ENCODE measurements around the gene ALOXE3. TPM values are rescaled to one million over a fixed set of nuclear protein-coding genes. Genes with fewer than 3 reads are reported as not detected.
A peak's percentile ranks its signal among the peaks of the same experiment; 100 is the strongest.

The ALOXE3 gene
- total RNA-seq, 4 donors from 2014 or later: not detected

- peak overlapping the region; percentile 69 to 97 (median 84) for H3K4me3 ChIP-seq
- peaks cover under 1 to 43% of the 10 kb centered on the region in 2 donors for H3K36me3 ChIP-seq
- peaks cover 42 to 52% of the 10 kb centered on the region in 2 donors for H3K4me1 ChIP-seq
- no peak for DNase-seq
- H3K27me3 ChIP-seq: no peaks in the 10 kb centered on the region
- TF ChIP-seq CTCF (IDR thresholded peaks at IDR 0.05 in 4 of 5, conservative IDR thresholded peaks at IDR 0.05 in 1 of 5) (no peak), POLR2A (IDR thresholded peaks at IDR 0.05) (no peak)
- H3K27ac ChIP-seq: peak overlapping the region; percentile 98 to 100 (median 100)
- no peaks in the 10 kb centered on the region for H3K9me3 ChIP-seq
- in situ Hi-C loops (cut with MboI; ENCODE audit: low sequenced_read_pairs in 4 of 4): loop anchor here in 1 of 4 donors (5.0 kb wide), 1 partner anchor 311 kb away; no protein-coding TSS in a partner anchor
- no peak for ATAC-seq
- intact Hi-C loops (cut with DNase I; ENCODE audit: low total_unique reads): loop anchor here (5.0 to 10.0 kb wide), 4 partner anchors 311 to 911 kb away; partner anchors contain the start of genes CD68, GABARAP and SLC2A4
Observed at GRCh38 chr17:8153031-8153451, 34.7 kb upstream of the ALOXE3 start.

- Histone ChIP-seq H3K36me3 (peaks cover 5 to 51% of the 10 kb centered on the region in 2 donors), H3K27ac (peak within 1 kb of the TSS; percentile 98 to 100 (median 100)), H3K27me3 (no peaks in the 10 kb centered on the region), H3K4me1 (peaks cover 46 to 47% of the 10 kb centered on the region in 2 donors), H3K9me3 (no peaks in the 10 kb centered on the region), H3K4me3 (peak within 1 kb of the TSS; percentile 69 to 97 (median 84))
- intact Hi-C loops (cut with DNase I; ENCODE audit: low total_unique reads) (loop anchor here (5.0 to 10.0 kb wide), 4 partner anchors 310 to 910 kb away; partner anchors contain the start of genes CD68, GABARAP and SLC2A4), in situ Hi-C loops (cut with MboI; ENCODE audit: low sequenced_read_pairs in 4 of 4) (loop anchor here in 1 of 4 donors (5.0 kb wide), 1 partner anchor 310 kb away; no protein-coding TSS in a partner anchor)
- TF ChIP-seq CTCF (IDR thresholded peaks at IDR 0.05 in 4 of 5, conservative IDR thresholded peaks at IDR 0.05 in 1 of 5) (no peak), POLR2A (IDR thresholded peaks at IDR 0.05) (peak; percentile 95 to 99)
- peak; percentile 98 to 99 for DNase-seq
- peak; percentile 19 to 25 for ATAC-seq
Observed at GRCh38 chr17:8152112-8152775, 33.9 kb upstream of the ALOXE3 start, which contains the start of gene PER1. PER1 (minus strand) TSS chr17:8152404; CDS start chr17:8150706, 1,698 bp downstream.

DNA sequence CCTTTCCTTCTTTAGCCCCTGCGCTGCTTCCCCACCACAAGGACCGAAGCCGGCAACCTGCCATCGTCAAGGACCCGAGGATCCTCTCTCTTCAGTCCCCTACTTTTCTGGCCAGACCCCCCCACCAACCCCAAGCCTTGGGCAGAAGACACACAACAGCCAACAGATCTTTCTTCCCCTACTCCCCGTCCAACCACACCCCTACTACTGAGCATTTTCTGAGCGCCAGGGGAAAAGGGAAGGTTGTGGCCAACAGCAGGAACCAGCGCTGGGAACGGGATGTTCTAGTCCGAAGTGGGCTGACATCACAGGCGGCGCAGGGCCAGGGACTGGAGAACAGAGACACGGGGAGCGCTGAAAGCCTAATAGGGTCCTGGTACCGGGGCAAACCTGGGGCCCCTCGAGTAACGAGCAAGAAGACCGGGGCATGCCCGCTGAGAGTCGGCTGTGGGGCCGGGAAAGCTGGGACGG is 33.4 kb upstream of the ALOXE3 start:
- Histone ChIP-seq H3K9me3 (no peaks in the 10 kb centered on the region), H3K4me3 (peak overlapping the region; percentile 69 to 97 (median 84)), H3K27me3 (no peaks in the 10 kb centered on the region), H3K27ac (peak overlapping the region; percentile 98 to 100 (median 100)), H3K36me3 (peaks cover 11 to 56% of the 10 kb centered on the region in 2 donors), H3K4me1 (peaks cover 46 to 48% of the 10 kb centered on the region in 2 donors)
- in situ Hi-C loops (cut with MboI; ENCODE audit: low sequenced_read_pairs in 4 of 4): loop anchor here in 1 of 4 donors (5.0 kb wide), 1 partner anchor 309 kb away; no protein-coding TSS in a partner anchor
- intact Hi-C loops (cut with DNase I; ENCODE audit: low total_unique reads): loop anchor here (5.0 to 10.0 kb wide), 4 partner anchors 309 to 909 kb away; partner anchors contain the start of genes CD68, GABARAP and SLC2A4
- TF ChIP-seq CTCF (IDR thresholded peaks at IDR 0.05 in 4 of 5, conservative IDR thresholded peaks at IDR 0.05 in 1 of 5): no peak
- TF ChIP-seq POLR2A (IDR thresholded peaks at IDR 0.05): no peak
- DNase-seq (peak; percentile 93 to 97), ATAC-seq (peak; percentile 19 to 21)

DNA sequence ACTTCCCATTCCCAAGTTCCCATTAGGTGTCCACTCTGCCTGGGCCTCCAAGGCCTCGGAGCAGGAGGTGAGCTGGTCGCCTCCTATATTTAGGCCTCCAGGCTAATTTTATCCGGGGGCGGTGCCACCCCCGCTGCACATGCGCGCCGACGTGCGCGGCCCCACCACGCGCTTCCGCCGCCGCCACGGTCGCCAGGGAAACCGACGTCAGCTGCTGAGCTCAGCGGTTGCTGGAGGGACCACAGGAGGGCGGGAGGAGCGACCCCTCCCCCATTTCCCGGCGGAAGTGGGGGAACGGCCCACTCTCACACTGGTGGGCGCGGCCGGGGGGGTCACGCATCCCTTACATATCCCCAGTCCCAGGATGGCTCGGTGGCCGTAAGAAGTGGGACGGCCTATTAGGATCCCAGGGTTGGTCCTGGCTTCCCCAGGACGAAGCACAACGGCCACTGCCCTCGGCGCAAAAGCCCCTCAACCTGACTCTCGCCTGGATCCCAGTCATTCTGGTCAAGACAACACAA is 32.9 kb upstream of the ALOXE3 start:
- ATAC-seq: peak; percentile 31 to 35
- peak; percentile 91 to 95 for TF ChIP-seq POLR2A (IDR thresholded peaks at IDR 0.05)
- peak in 2 of 5 experiments; percentile 21 to 26 for TF ChIP-seq CTCF (IDR thresholded peaks at IDR 0.05 in 4 of 5, conservative IDR thresholded peaks at IDR 0.05 in 1 of 5)
- in situ Hi-C loops (cut with MboI; ENCODE audit: low sequenced_read_pairs in 4 of 4): loop anchor here in 1 of 4 donors (5.0 kb wide), 1 partner anchor 309 kb away; no protein-coding TSS in a partner anchor
- Histone ChIP-seq H3K36me3 (peaks cover 14 to 61% of the 10 kb centered on the region in 2 donors), H3K4me3 (peak overlapping the region; percentile 69 to 97 (median 84)), H3K27ac (peak overlapping the region; percentile 98 to 100 (median 100)), H3K9me3 (no peaks in the 10 kb centered on the region), H3K4me1 (peaks cover 51 to 53% of the 10 kb centered on the region in 2 donors), H3K27me3 (no peaks in the 10 kb centered on the region)
- peak; percentile 92 to 94 for DNase-seq
- intact Hi-C loops (cut with DNase I; ENCODE audit: low total_unique reads): loop anchor here (5.0 to 10.0 kb wide), 4 partner anchors 309 to 909 kb away; partner anchors contain the start of genes CD68, GABARAP and SLC2A4
